IMR-90 (cell line): ENCODE data around the gene KRT80. TPM values are rescaled to one million over a fixed set of nuclear protein-coding genes. Genes with fewer than 3 reads are reported as not detected.

Experiments used
- ATAC-seq: fragments of 200-7000 bp; cut with Tn5 transposase; 2 replicates; pipeline ENCODE4 v1.9.1; 2020; ENCODE audit warnings: low read depth, mild to moderate bottlenecking, moderate library complexity
- BruUV-seq: library from RNA; stranded (reverse); fragments of 400-500 nt; replicated peaks from 2 replicates; lab custom pipeline; 2021; lab: Mats Ljungman, UMichigan
- CTCF ChIA-PET: fragments of 300-600 bp; formaldehyde crosslinking; extraction: SDS; loops from one replicate; lab custom pipeline; 2021; ENCODE audit warnings: antibody characterized with exemption; lab: Yijun Ruan, JAX
- POLR2A ChIA-PET: fragments of 300-600 bp; sonication (Branson Sonifier 250); formaldehyde crosslinking; loops from one replicate; lab custom pipeline; 2022; ENCODE audit warnings: antibody characterized with exemption; ENCODE audit not compliant: unreplicated experiment; lab: Charles Lee
- DNase-seq: peaks from one replicate; pipeline ENCODE4 v3.0.0; 2013
- H2AFZ ChIP-seq: replicated peaks from 2 replicates; pipeline ENCODE3; 2013; ENCODE audit warnings: low read length, mild to moderate bottlenecking; ENCODE audit not compliant: poor library complexity
- H2AK5ac ChIP-seq: 2 replicates; pipeline ENCODE4 v1.6.1; 2013; ENCODE audit warnings: low read depth, low read length, inconsistent platforms
- H2AK9ac ChIP-seq: replicated peaks from 2 replicates; pipeline ENCODE3; 2013; ENCODE audit warnings: mild to moderate bottlenecking, low read depth, low read length, moderate library complexity; ENCODE audit not compliant: poor library complexity
- H2BK120ac ChIP-seq: 2 replicates; pipeline ENCODE4 v1.6.1; 2013; ENCODE audit warnings: low read depth, low read length, inconsistent platforms
- H2BK15ac ChIP-seq: 3 replicates; pipeline ENCODE4 v1.6.1; 2013; ENCODE audit warnings: low read depth, low read length, inconsistent platforms
- H2BK20ac ChIP-seq: 2 replicates; pipeline ENCODE4 v1.6.1; 2013; ENCODE audit warnings: low read depth, mild to moderate bottlenecking, inconsistent platforms, low read length, moderate library complexity
- H2BK5ac ChIP-seq: 2 replicates; pipeline ENCODE4 v1.6.1; 2013; ENCODE audit warnings: mild to moderate bottlenecking, low read depth, low read length, inconsistent platforms; ENCODE audit not compliant: poor library complexity, severe bottlenecking
- H3K14ac ChIP-seq: replicated peaks from 2 replicates; pipeline ENCODE4 v1.6.1; 2013; ENCODE audit warnings: low read depth, low read length, inconsistent platforms
- H3K18ac ChIP-seq: 2 replicates; pipeline ENCODE4 v1.6.1; 2013; ENCODE audit warnings: low read depth, low read length, control low read depth
- H3K23ac ChIP-seq: 2 replicates; pipeline ENCODE4 v1.6.1; 2013; ENCODE audit warnings: low read depth, low read length, inconsistent platforms
- H3K27ac ChIP-seq: 2 replicates; pipeline ENCODE4 v1.5.1; 2013; ENCODE audit warnings: mild to moderate bottlenecking, control low read depth, low read length; ENCODE audit not compliant: insufficient read depth
- H3K27me3 ChIP-seq: 2 replicates; pipeline ENCODE4 v1.6.1; 2013; ENCODE audit warnings: low read length; ENCODE audit not compliant: control insufficient read depth, insufficient read depth
- H3K36me3 ChIP-seq: 2 replicates; pipeline ENCODE4 v1.6.1; 2013; ENCODE audit warnings: low read length, mixed read lengths; ENCODE audit not compliant: control insufficient read depth, insufficient read depth
- H3K4ac ChIP-seq: 2 replicates; pipeline ENCODE4 v1.6.1; 2013; ENCODE audit warnings: low read depth, low read length, inconsistent platforms
- H3K4me1 ChIP-seq: 2 replicates; pipeline ENCODE4 v1.6.1; 2013; ENCODE audit warnings: low read length, mixed read lengths; ENCODE audit not compliant: control insufficient read depth, insufficient read depth
- H3K4me2 ChIP-seq: 2 replicates; pipeline ENCODE4 v1.6.1; 2013; ENCODE audit warnings: low read depth, mild to moderate bottlenecking, control low read depth, low read length, moderate library complexity
- H3K4me3 ChIP-seq: 2 replicates; pipeline ENCODE4 v1.5.1; 2013; ENCODE audit warnings: low read depth, mild to moderate bottlenecking, control low read depth, low read length, moderate library complexity; ENCODE audit not compliant: insufficient read depth
- H3K56ac ChIP-seq: 2 replicates; pipeline ENCODE4 v1.6.1; 2013; ENCODE audit warnings: low read length, inconsistent platforms; ENCODE audit not compliant: insufficient read depth; ENCODE audit errors: extremely low read depth
- H3K79me1 ChIP-seq, 2 experiments: 2 replicates each; pipeline ENCODE4 v1.6.1; 2013; ENCODE audit warnings: low read length in 2 of 2, inconsistent platforms in 1 of 2, low read depth in 1 of 2
- H3K9ac ChIP-seq: 2 replicates; pipeline ENCODE4 v1.6.1; 2013; ENCODE audit warnings: low read depth, low read length, control low read depth
- H3K9me1 ChIP-seq: 2 replicates; pipeline ENCODE4 v1.6.1; 2013; ENCODE audit warnings: low read length, inconsistent platforms; ENCODE audit not compliant: insufficient read depth
- H3K9me3 ChIP-seq: 2 replicates; pipeline ENCODE4 v1.6.1; 2013; ENCODE audit warnings: low read length; ENCODE audit not compliant: control insufficient read depth, insufficient read depth
- H4K20me1 ChIP-seq: 2 replicates; pipeline ENCODE4 v1.6.1; 2013; ENCODE audit warnings: low read length, inconsistent platforms; ENCODE audit not compliant: insufficient read depth
- H4K5ac ChIP-seq: 2 replicates; pipeline ENCODE4 v1.6.1; 2013; ENCODE audit warnings: mild to moderate bottlenecking, low read depth, low read length, control low read depth
- H4K8ac ChIP-seq, 2 experiments: 2 replicates each; pipeline ENCODE4 v1.6.1; 2013; ENCODE audit warnings: low read depth in 2 of 2, low read length in 2 of 2, control low read depth in 1 of 2, inconsistent platforms in 1 of 2
- H4K91ac ChIP-seq: 2 replicates; pipeline ENCODE4 v1.6.1; 2013; ENCODE audit warnings: low read depth, low read length, inconsistent platforms; ENCODE audit not compliant: insufficient read depth
- BHLHE40 ChIP-seq: fragments of 150-350 bp; IDR thresholded peaks from 2 replicates; pipeline ENCODE4 v1.6.1; 2016; ENCODE audit warnings: mild to moderate bottlenecking, low read depth, low read length
- CHD1 ChIP-seq: IDR thresholded peaks from 2 replicates; pipeline ENCODE4 v1.6.1; 2012; ENCODE audit warnings: low read depth, low read length, improper control_type of control experiment
- CTCF ChIP-seq: conservative IDR thresholded peaks from 2 replicates; pipeline ENCODE4 v1.5.1; 2012; ENCODE audit warnings: mild to moderate bottlenecking, low read depth, low read length, improper control_type of control experiment
- ELK1 ChIP-seq: fragments of 150-350 bp; IDR thresholded peaks from 2 replicates; pipeline ENCODE4 v1.6.1; 2016; ENCODE audit warnings: low read depth, mild to moderate bottlenecking, low read length, moderate library complexity, borderline replicate concordance
- MAFK ChIP-seq: IDR thresholded peaks from 2 replicates; pipeline ENCODE4 v1.6.1; 2012; ENCODE audit warnings: low read depth, low read length, improper control_type of control experiment
- MXI1 ChIP-seq: IDR thresholded peaks from 2 replicates; pipeline ENCODE4 v1.6.1; 2012; ENCODE audit warnings: low read depth, mild to moderate bottlenecking, low read length, moderate library complexity, borderline replicate concordance
- NFE2L2 ChIP-seq: fragments of 150-350 bp; IDR thresholded peaks from 2 replicates; pipeline ENCODE4 v1.6.1; 2016; ENCODE audit warnings: low read depth, mild to moderate bottlenecking, low read length
- POLR2A ChIP-seq: IDR thresholded peaks from 2 replicates; pipeline ENCODE4 v1.6.1; 2012; ENCODE audit warnings: mild to moderate bottlenecking, low read depth, low read length
- RAD21 ChIP-seq: IDR thresholded peaks from 2 replicates; pipeline ENCODE4 v1.6.1; 2012; ENCODE audit warnings: low read length, improper control_type of control experiment
- RCOR1 ChIP-seq: IDR thresholded peaks from 2 replicates; pipeline ENCODE4 v1.6.1; 2012; ENCODE audit warnings: mild to moderate bottlenecking, low read length, improper control_type of control experiment; ENCODE audit not compliant: insufficient replicate concordance
- RFX5 ChIP-seq: IDR thresholded peaks from 2 replicates; pipeline ENCODE4 v1.8.0; 2012; ENCODE audit warnings: low read depth, mild to moderate bottlenecking, low read length, moderate library complexity
- SMC3 ChIP-seq: fragments of 150-350 bp; IDR thresholded peaks from 2 replicates; pipeline ENCODE4 v1.6.1; 2016; ENCODE audit warnings: low read depth, mild to moderate bottlenecking, antibody characterized with exemption, low read length, moderate library complexity
- USF2 ChIP-seq: fragments of 150-350 bp; IDR thresholded peaks from 2 replicates; pipeline ENCODE4 v1.6.1; 2017; ENCODE audit warnings: mild to moderate bottlenecking, antibody characterized with exemption, low read length, low read depth
- WGBS, 2 experiments: methylation state at CpG; one replicate each; pipeline versions ENCODE4 v1.1.5 to v1.1.7; 2013; ENCODE audit warnings: missing lambda C conversion rate in 2 of 2; ENCODE audit not compliant: insufficient read length in 1 of 2; ENCODE audit errors: extremely low coverage in 2 of 2; 5-methylcytosine and 5-hydroxymethylcytosine counted together
- dilution Hi-C: fragments of 300-500 bp; cut with HindIII; formaldehyde crosslinking; loops from one replicate; pipeline ENCODE4 v1.14.3; 2018; ENCODE audit warnings: low sequenced_read_pairs; ENCODE audit not compliant: unreplicated experiment
- in situ Hi-C: fragments of 300-500 bp; cut with MboI; formaldehyde crosslinking; loops from 3 replicates; pipeline ENCODE4 v1.14.3; 2019; ENCODE audit warnings: low sequenced_read_pairs, inconsistent platforms, mixed read lengths
- intact Hi-C: fragments of 100-400 bp; cut with micrococcal nuclease; formaldehyde crosslinking; loops from 2 replicates; pipeline ENCODE4 v1.10.0; 2022
- polyA plus RNA-seq, 3 experiments: library from polyadenylated mRNA; depleted of rRNA; stranded (reverse); fragments of >200 nt; gene quantifications; 2 replicates each; pipeline ENCODE4 v1.2.3, GENCODE V29; 2012; ENCODE audit warnings: low replicate concordance in 1 of 3
- total RNA-seq: library from RNA; depleted of rRNA; stranded (reverse); fragments of >200 nt; gene quantifications from 2 replicates; pipeline ENCODE4 v1.2.3, GENCODE V29; 2012

KRT80 gene
- total and polyA plus RNA-seq, 2 of the 4 experiments (the other 2 are of a cell fraction), result 0.54 to 3.4 TPM

GRCh38 chr12:52239767-52240166 lies 48.0 kb upstream of the KRT80 start:
- no peaks in the 10 kb centered on the region for H4K20me1 ChIP-seq
- H3K9me3 ChIP-seq, result no peaks in the 10 kb centered on the region
- H2AK9ac ChIP-seq, result no peak overlapping the region
- H3K79me1 ChIP-seq, result peaks cover 0 to 6% of the 10 kb centered on the region in 2 experiments; a peak in 1 of 4 replicates
- peaks cover 17% of the 10 kb centered on the region for H3K4me1 ChIP-seq
- in situ Hi-C loops, result no loop called here
- no peaks in the 10 kb centered on the region for H3K27me3 ChIP-seq
- dilution Hi-C loops, result no loop called here
- ChIA-PET POLR2A (no interaction called here), CTCF (no interaction called here)
- H3K9ac ChIP-seq, result no peak overlapping the region
- no peak overlapping the region for H2BK5ac ChIP-seq
- no peak overlapping the region for H2BK120ac ChIP-seq
- H4K8ac ChIP-seq, result no peak overlapping the region
- TF ChIP-seq NFE2L2, result no peak
- TF ChIP-seq BHLHE40, result no peak
- no peak for TF ChIP-seq CHD1
- TF ChIP-seq MXI1, result no peak
- TF ChIP-seq CTCF, result no peak
- no peak for TF ChIP-seq USF2
- TF ChIP-seq RCOR1, result no peak
- TF ChIP-seq MAFK, result no peak
- no peak for TF ChIP-seq SMC3
- TF ChIP-seq RFX5, result no peak
- no peak for TF ChIP-seq ELK1
- TF ChIP-seq POLR2A, result no peak
- no peak for TF ChIP-seq RAD21
- H2AK5ac ChIP-seq, result no peak overlapping the region; the same call in 1 of the 2 replicates
- intact Hi-C loops, result no loop called here
- H3K23ac ChIP-seq, result no peak overlapping the region
- BruUV-seq, result no TSS peak
- H3K18ac ChIP-seq, result no peak overlapping the region
- H3K4me2 ChIP-seq, result no peak overlapping the region
- no peak overlapping the region for H3K27ac ChIP-seq
- no peak overlapping the region for H3K14ac ChIP-seq
- H2BK15ac ChIP-seq, result peak overlapping the region; percentile 21; the same call in 1 of the 3 replicates
- no peak overlapping the region for H3K56ac ChIP-seq
- WGBS, 2 experiments, result no CpG with 5 or more reads among the region's 2 CpGs
- DNase-seq, result no peak
- H2AFZ ChIP-seq, result no peak overlapping the region
- 0 out of 2 replicates have a peak overlapping the region, but pooled peaks have one; percentile 35 for H2BK20ac ChIP-seq
- no peak for ATAC-seq
- no peaks in the 10 kb centered on the region for H3K36me3 ChIP-seq
- H3K4ac ChIP-seq, result no peak overlapping the region
- peak overlapping the region; percentile 43 for H4K91ac ChIP-seq
- H3K4me3 ChIP-seq, result no peak overlapping the region
- H3K9me1 ChIP-seq, result peaks cover 21% of the 10 kb centered on the region
- H4K5ac ChIP-seq, result no peak overlapping the region
